Bone marrow (tissue), 2 donors: ENCODE measurements around the gene KMO.

Source experiments
- DNase-seq, 2 donors: peaks; one replicate each; lab custom pipeline; 2025; lab: John Stamatoyannopoulos, UW

KMO gene

GRCh38 chr1:241536969-241537368 lies 4.8 kb downstream of the KMO start:
- DNase-seq, result no peak

GRCh38 chr1:241542199-241542907 lies 10.2 kb downstream of the KMO start:
- DNase-seq, result no peak

GRCh38 chr1:241548008-241548407 lies 15.8 kb downstream of the KMO start:
- no peak for DNase-seq

GRCh38 chr1:241550318-241550717 lies 18.1 kb downstream of the KMO start:
- DNase-seq, result no peak

GRCh38 chr1:241551759-241552638 lies 19.8 kb downstream of the KMO start:
- DNase-seq, result peak; percentile 52 to 87

- DNase-seq, result no peak
Measured at GRCh38 chr1:241553886-241554592, 21.9 kb downstream of the KMO start.

- no peak for DNase-seq
Measured at GRCh38 chr1:241555526-241555925, 23.3 kb downstream of the KMO start.

GRCh38 chr1:241557031-241557430 lies 24.9 kb downstream of the KMO start:
- DNase-seq, result no peak

GRCh38 chr1:241557551-241558193 lies 25.5 kb downstream of the KMO start:
- no peak for DNase-seq

- DNase-seq, result no peak
Measured at GRCh38 chr1:241560146-241560848, 28.1 kb downstream of the KMO start.

GRCh38 chr1:241560849-241561187 lies 28.6 kb downstream of the KMO start:
- no peak for DNase-seq

- DNase-seq, result no peak
Measured at GRCh38 chr1:241569848-241570247, 37.7 kb downstream of the KMO start.

- DNase-seq, result no peak
Measured at GRCh38 chr1:241574154-241574553, 42.0 kb downstream of the KMO start.

- DNase-seq, result no peak
Measured at GRCh38 chr1:241579434-241579833, 47.3 kb downstream of the KMO start.

- DNase-seq, result no peak
Measured at GRCh38 chr1:241582921-241583321, 50.7 kb downstream of the KMO start.

- DNase-seq, result no peak
Measured at GRCh38 chr1:241586905-241587512, 54.8 kb downstream of the KMO start.

- DNase-seq, result no peak
Measured at GRCh38 chr1:241589521-241589920, 57.3 kb downstream of the KMO start.

GRCh38 chr1:241590719-241591118 lies 58.5 kb downstream of the KMO start:
- no peak for DNase-seq

GRCh38 chr1:241591317-241591716 lies 59.1 kb downstream of the KMO start:
- DNase-seq, result no peak

- no peak for DNase-seq
Measured at GRCh38 chr1:241591736-241592135, 59.6 kb downstream of the KMO start.

- DNase-seq, result no peak
Measured at GRCh38 chr1:241592273-241592958, 60.2 kb downstream of the KMO start.
